HCT116 (cell line): ENCODE data around the gene EIF4A3. TPM values are rescaled to one million over a fixed set of nuclear protein-coding genes. Genes with fewer than 3 reads are reported as not detected.

Source experiments
- ATAC-seq: fragments of 200-7000 bp; cut with Tn5 transposase; 2 replicates; pipeline ENCODE4 v1.9.1; 2020; ENCODE audit warnings: mild to moderate bottlenecking, moderate library complexity
- BruUV-seq: library from RNA; stranded (reverse); fragments of 400-500 nt; replicated peaks from 2 replicates; lab custom pipeline; 2021; lab: Mats Ljungman, UMichigan
- CTCF ChIA-PET: fragments of 300-600 bp; sonication (Branson Sonifier 250); formaldehyde crosslinking; loops from one replicate; lab custom pipeline; 2021; ENCODE audit warnings: antibody characterized with exemption; lab: Charles Lee
- POLR2A ChIA-PET: fragments of 300-600, 350-600 bp; sonication (Branson Sonifier 250); formaldehyde crosslinking; loops from one replicate; lab custom pipeline; 2021; ENCODE audit warnings: antibody characterized with exemption; lab: Charles Lee
- RAD21 ChIA-PET, 2 experiments: fragments of 300-600 bp; sonication (Branson Sonifier 250); formaldehyde crosslinking; loops; one replicate each; lab custom pipeline; 2023; ENCODE audit warnings: low total read pairs in 2 of 2; ENCODE audit not compliant: uncharacterized antibody in 2 of 2, unreplicated experiment in 2 of 2, low non-redundant PET in 1 of 2; lab: Charles Lee
- DNase-seq: peaks from one replicate; pipeline ENCODE4 v3.0.0-alpha.2; 2010; ENCODE audit warnings: low read depth, low spot score
- H2AFZ ChIP-seq: fragments of 200-600 bp; shearing (Covaris generic), sonication (generic); 2 replicates; pipeline ENCODE4 v1.6.1; 2017; ENCODE audit warnings: low read depth, mixed run types, mixed read lengths, antibody characterized with exemption, low read length; ENCODE audit not compliant: poor library complexity, severe bottlenecking
- H3K27ac ChIP-seq: 2 replicates; pipeline ENCODE4 v1.5.1; 2012; ENCODE audit warnings: low read depth, low read length
- H3K27me3 ChIP-seq: fragments of 200-600 bp; sonication (generic); 2 replicates; pipeline ENCODE4 v1.6.1; 2016; ENCODE audit warnings: mixed run types, low read length, mixed read lengths; ENCODE audit not compliant: insufficient read depth
- H3K36me3 ChIP-seq, 2 experiments: fragments of 200-500 bp in 1 of 2; fragments of 200-600 bp in 1 of 2; sonication (Bioruptor generic) in 1 of 2; sonication (generic) in 1 of 2; 2 replicates each; pipeline versions ENCODE4 v1.5.1 to v1.6.1; 2014 to 2016; ENCODE audit warnings: low read length in 2 of 2, inconsistent platforms in 1 of 2, mixed read lengths in 1 of 2, mixed run types in 1 of 2; ENCODE audit not compliant: insufficient read depth in 2 of 2, control insufficient read depth in 1 of 2
- H3K4me1 ChIP-seq, 2 experiments: fragments of 200-600 bp in 1 of 2; sonication (generic) in 1 of 2; 2 replicates each; pipeline versions ENCODE4 v1.5.1 to v1.6.1; 2012 to 2017; ENCODE audit warnings: low read length in 2 of 2, inconsistent platforms in 1 of 2, mild to moderate bottlenecking in 1 of 2, mixed read lengths in 1 of 2, mixed run types in 1 of 2, moderate library complexity in 1 of 2; ENCODE audit not compliant: insufficient read depth in 2 of 2, control insufficient read depth in 1 of 2
- H3K4me2 ChIP-seq: fragments of 200-600 bp; sonication (generic); 2 replicates; pipeline ENCODE4 v1.6.1; 2017; ENCODE audit warnings: mixed run types, low read length, mixed read lengths
- H3K4me3 ChIP-seq, 2 experiments: fragments of 200-600 bp in 1 of 2; sonication (generic) in 1 of 2; replicated peaks in 1 of 2; 2 replicates each; pipeline ENCODE4 v1.5.1; 2011 to 2016; ENCODE audit warnings: low read length in 2 of 2, control low read depth in 1 of 2, low read depth in 1 of 2, mild to moderate bottlenecking in 1 of 2, mixed read lengths in 1 of 2, mixed run types in 1 of 2
- H3K79me2 ChIP-seq: fragments of 200-600 bp; sonication (generic); 2 replicates; pipeline ENCODE4 v1.6.1; 2017; ENCODE audit warnings: mild to moderate bottlenecking, mixed run types, low read length, moderate library complexity, mixed read lengths; ENCODE audit not compliant: insufficient read depth
- H3K9ac ChIP-seq: fragments of 200-600 bp; sonication (generic); 2 replicates; pipeline ENCODE4 v1.6.1; 2016; ENCODE audit warnings: low read length, mixed read lengths
- H3K9me2 ChIP-seq: fragments of 200-600 bp; sonication (generic), shearing (Covaris generic); 2 replicates; pipeline ENCODE4 v1.6.1; 2017; ENCODE audit warnings: mixed run types, mild to moderate bottlenecking, moderate library complexity; ENCODE audit not compliant: insufficient read depth
- H3K9me3 ChIP-seq, 2 experiments: fragments of 200-500 bp in 1 of 2; fragments of 200-600 bp in 1 of 2; sonication (Bioruptor generic) in 1 of 2; sonication (generic) in 1 of 2; 2 replicates each; pipeline ENCODE4 v1.6.1; 2014 to 2017; ENCODE audit warnings: low read length in 2 of 2, mixed read lengths in 2 of 2, inconsistent platforms in 1 of 2, low read depth in 1 of 2, mild to moderate bottlenecking in 1 of 2, mixed run types in 1 of 2, moderate library complexity in 1 of 2; ENCODE audit not compliant: control insufficient read depth in 1 of 2, insufficient read depth in 1 of 2
- H4K20me1 ChIP-seq: fragments of 200-600 bp; sonication (generic), shearing (Covaris generic); 2 replicates; pipeline ENCODE4 v1.6.1; 2017; ENCODE audit warnings: mixed run types, mild to moderate bottlenecking, moderate library complexity; ENCODE audit not compliant: insufficient read depth
- CEBPB ChIP-seq: IDR thresholded peaks from 2 replicates; pipeline ENCODE4 v1.6.1; 2012; ENCODE audit warnings: low read depth
- ELF1 ChIP-seq: IDR thresholded peaks from 2 replicates; pipeline ENCODE4 v1.6.1; 2012; ENCODE audit warnings: low read depth, borderline replicate concordance
- EZH2 ChIP-seq: fragments of 200-600 bp; sonication (generic); IDR thresholded peaks from 2 replicates; pipeline ENCODE4 v1.6.1; 2017; ENCODE audit warnings: antibody characterized with exemption, mixed run types
- JUND ChIP-seq: IDR thresholded peaks from 2 replicates; pipeline ENCODE4 v1.6.1; 2012
- POLR2A ChIP-seq: IDR thresholded peaks from 2 replicates; pipeline ENCODE4 v1.7.0; 2011; ENCODE audit warnings: borderline replicate concordance; ENCODE audit not compliant: insufficient read depth, insufficient read length; ENCODE audit errors: extremely low read depth
- POLR2AphosphoS5 ChIP-seq: IDR thresholded peaks from 2 replicates; pipeline ENCODE4 v1.6.1; 2011; ENCODE audit warnings: mild to moderate bottlenecking, low read depth, low read length, moderate library complexity
- RAD21 ChIP-seq: IDR thresholded peaks from 2 replicates; pipeline ENCODE4 v1.6.1; 2012; ENCODE audit warnings: low read depth, mild to moderate bottlenecking
- SIN3A ChIP-seq: IDR thresholded peaks from 2 replicates; pipeline ENCODE4 v1.6.1; 2012; ENCODE audit warnings: low read depth
- SP1 ChIP-seq: IDR thresholded peaks from 2 replicates; pipeline ENCODE4 v1.6.1; 2012; ENCODE audit warnings: low read depth
- SRF ChIP-seq: IDR thresholded peaks from 2 replicates; pipeline ENCODE4 v1.6.1; 2012; ENCODE audit warnings: low read depth
- TCF7L2 ChIP-seq: IDR thresholded peaks from 2 replicates; pipeline ENCODE4 v1.7.0; 2011; ENCODE audit warnings: borderline replicate concordance, inconsistent platforms; ENCODE audit not compliant: insufficient read depth, insufficient read length; ENCODE audit errors: extremely low read depth
- YY1 ChIP-seq: IDR thresholded peaks from 2 replicates; pipeline ENCODE4 v1.6.1; 2011; ENCODE audit warnings: low read length, low read depth, moderate library complexity, mild to moderate bottlenecking; ENCODE audit not compliant: insufficient replicate concordance; ENCODE audit errors: extremely low read depth
- ZFX ChIP-seq: fragments of 450-650 bp; IDR thresholded peaks from 2 replicates; pipeline ENCODE4 v1.6.1; 2017
- intact Hi-C: fragments of 100-400 bp; cut with micrococcal nuclease; formaldehyde crosslinking; loops from 2 replicates; pipeline ENCODE4 v1.10.0; 2022
- total RNA-seq: library from RNA; stranded (reverse); gene quantifications from one replicate; pipeline ENCODE4 v1.2.1, GENCODE V29; 2021; ENCODE audit not compliant: unreplicated experiment
- TF ChIP-seq, protein P1 (sequence below), 3 experiments: fragments of 200-600 bp in 1 of 3; sonication (generic) in 1 of 3; IDR thresholded peaks in 2 of 3; conservative IDR thresholded peaks in 1 of 3; 2 replicates each; pipeline ENCODE4 v1.5.1; 2012 to 2017; ENCODE audit warnings: low read depth in 2 of 3, low read length in 2 of 3, antibody characterized with exemption in 1 of 3, borderline replicate concordance in 1 of 3, control low read depth in 1 of 3, mild to moderate bottlenecking in 1 of 3, mixed read lengths in 1 of 3, mixed run types in 1 of 3, moderate library complexity in 1 of 3; ENCODE audit not compliant: insufficient read depth in 1 of 3
- TF ChIP-seq, protein P2 (sequence below): IDR thresholded peaks from 2 replicates; pipeline ENCODE4 v1.6.1; 2012; ENCODE audit warnings: low read depth

EIF4A3 gene
- total RNA-seq, 1 experiment from 2014 or later = 248 TPM

DNA sequence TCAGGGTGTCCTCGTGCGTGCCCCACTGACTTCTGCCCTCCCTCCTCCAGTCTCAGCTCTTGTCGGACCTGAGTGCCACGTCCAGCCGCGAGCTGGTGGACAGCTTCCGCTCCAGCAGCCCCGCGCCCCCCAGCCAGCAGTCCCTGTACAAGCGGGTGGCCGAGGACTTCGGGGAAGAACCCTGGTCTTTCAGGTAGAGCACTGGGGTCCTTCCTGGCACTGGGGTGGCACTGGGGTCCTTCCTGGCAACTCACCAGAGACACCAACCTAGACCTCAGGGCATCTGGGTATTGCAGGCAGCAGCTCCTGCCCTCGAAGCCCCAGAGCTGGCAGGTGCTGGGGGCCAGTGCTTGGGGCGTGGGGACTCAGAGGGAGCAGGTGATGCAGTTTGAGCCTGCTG, 48.2 kb upstream of the EIF4A3 start:
- Histone ChIP-seq H3K79me2 (no peaks in the 10 kb centered on the region), H3K4me3 (no peak overlapping the region), H4K20me1 (no peaks in the 10 kb centered on the region), H3K36me3 (no peaks in the 10 kb centered on the region), H3K4me2 (no peak overlapping the region), H2AFZ (no peak overlapping the region), H3K9ac (no peak overlapping the region), H3K4me1 (no peaks in the 10 kb centered on the region), H3K27ac (no peak overlapping the region; the same call in 1 of the 2 replicates), H3K9me3 (no peaks in the 10 kb centered on the region; a peak in 1 of 4 replicates), H3K27me3 (no peaks in the 10 kb centered on the region; the same call in 1 of the 2 replicates), H3K9me2 (no peaks in the 10 kb centered on the region)
- POLR2A ChIA-PET = no interaction called here
- DNase-seq = no peak
- RAD21 ChIA-PET = no interaction called here
- BruUV-seq = no TSS peak
- ATAC-seq = no peak
- CTCF ChIA-PET = no interaction called here
- intact Hi-C loops = no loop called here
- no peak for TF ChIP-seq SIN3A
- no peak for TF ChIP-seq CEBPB
- TF ChIP-seq EZH2 = no peak
- TF ChIP-seq TCF7L2 = no peak

DNA sequence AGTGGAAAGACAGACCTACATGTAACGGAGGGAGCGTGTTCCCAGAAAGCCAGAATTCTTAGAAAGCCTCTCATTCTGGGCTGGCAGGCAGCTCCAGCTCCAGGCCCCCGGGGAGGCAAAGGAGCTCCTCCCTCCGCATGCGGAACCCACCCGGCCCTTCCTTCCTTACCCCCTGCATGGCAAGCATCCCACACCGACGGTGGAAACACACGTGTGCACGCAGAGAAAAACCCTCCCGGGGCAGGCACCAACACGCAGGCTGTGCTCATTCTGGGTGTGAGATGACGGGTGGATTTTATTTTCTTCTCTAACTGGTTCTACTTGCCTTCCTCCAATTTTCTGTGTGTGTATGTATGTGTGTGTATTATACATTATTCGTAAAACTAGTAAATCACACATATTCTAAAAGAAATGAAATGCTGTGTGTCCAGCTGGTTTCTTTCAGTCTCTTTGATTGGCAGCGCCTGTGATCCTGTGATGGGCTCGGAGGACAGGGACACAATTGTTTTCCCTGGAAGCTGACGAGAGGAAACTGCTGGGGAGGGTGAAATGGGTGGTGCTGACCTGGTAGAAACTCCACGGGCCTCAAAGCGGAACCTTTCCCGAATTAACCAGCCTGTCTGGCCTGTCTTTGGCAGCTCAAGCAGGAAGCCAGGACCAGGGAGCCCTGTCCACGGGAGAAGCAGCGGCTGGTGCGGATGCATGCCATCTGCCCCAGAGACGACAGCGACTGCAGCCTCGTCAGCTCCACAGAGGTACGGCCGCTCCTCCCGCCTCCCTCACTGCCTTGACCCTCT, 45.1 kb upstream of the EIF4A3 start:
- no peaks in the 10 kb centered on the region; the same call in 1 of the 2 replicates for H3K27me3 ChIP-seq
- H3K9ac ChIP-seq = no peak overlapping the region
- no peak overlapping the region for H3K4me2 ChIP-seq
- ATAC-seq (no peak), DNase-seq (no peak)
- H3K4me3 ChIP-seq = no peak overlapping the region
- no peaks in the 10 kb centered on the region; a peak in 1 of 4 replicates for H3K9me3 ChIP-seq
- no peak overlapping the region for H2AFZ ChIP-seq
- H3K79me2 ChIP-seq = no peaks in the 10 kb centered on the region
- intact Hi-C loops = no loop called here
- RAD21 ChIA-PET = interaction anchor here in 1 of 2 experiments (0.7 kb wide), 1 partner anchor 25 kb away, joined by 3 read pairs; no protein-coding TSS in a partner anchor
- POLR2A ChIA-PET = interaction anchor here (0.6 to 1.7 kb wide), 2 partner anchors 28 to 43 kb away, joined by 3 to 4 read pairs; partner anchors contain the start of genes SGSH and SLC26A11
- no peaks in the 10 kb centered on the region for H3K36me3 ChIP-seq
- peaks cover 0 to 12% of the 10 kb centered on the region in 2 experiments; a peak in 1 of 4 replicates for H3K4me1 ChIP-seq
- no TSS peak for BruUV-seq
- CTCF ChIA-PET = interaction anchor here (0.7 to 1.0 kb wide), 3 partner anchors 8 to 91 kb away, joined by 3 to 4 read pairs (median 3); partner anchors contain the start of gene GAA
- H3K9me2 ChIP-seq = no peaks in the 10 kb centered on the region
- H3K27ac ChIP-seq = no peak overlapping the region
- no peaks in the 10 kb centered on the region for H4K20me1 ChIP-seq
- TF ChIP-seq POLR2A (no peak), SRF (no peak), CEBPB (no peak), JUND (no peak), ELF1 (no peak), ZFX (no peak), RAD21 (no peak), POLR2AphosphoS5 (no peak), SP1 (no peak), YY1 (no peak)
- TF ChIP-seq, protein P1, sequence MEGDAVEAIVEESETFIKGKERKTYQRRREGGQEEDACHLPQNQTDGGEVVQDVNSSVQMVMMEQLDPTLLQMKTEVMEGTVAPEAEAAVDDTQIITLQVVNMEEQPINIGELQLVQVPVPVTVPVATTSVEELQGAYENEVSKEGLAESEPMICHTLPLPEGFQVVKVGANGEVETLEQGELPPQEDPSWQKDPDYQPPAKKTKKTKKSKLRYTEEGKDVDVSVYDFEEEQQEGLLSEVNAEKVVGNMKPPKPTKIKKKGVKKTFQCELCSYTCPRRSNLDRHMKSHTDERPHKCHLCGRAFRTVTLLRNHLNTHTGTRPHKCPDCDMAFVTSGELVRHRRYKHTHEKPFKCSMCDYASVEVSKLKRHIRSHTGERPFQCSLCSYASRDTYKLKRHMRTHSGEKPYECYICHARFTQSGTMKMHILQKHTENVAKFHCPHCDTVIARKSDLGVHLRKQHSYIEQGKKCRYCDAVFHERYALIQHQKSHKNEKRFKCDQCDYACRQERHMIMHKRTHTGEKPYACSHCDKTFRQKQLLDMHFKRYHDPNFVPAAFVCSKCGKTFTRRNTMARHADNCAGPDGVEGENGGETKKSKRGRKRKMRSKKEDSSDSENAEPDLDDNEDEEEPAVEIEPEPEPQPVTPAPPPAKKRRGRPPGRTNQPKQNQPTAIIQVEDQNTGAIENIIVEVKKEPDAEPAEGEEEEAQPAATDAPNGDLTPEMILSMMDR (IDR thresholded peaks at IDR 0.05 in 2 of 3, conservative IDR thresholded peaks at IDR 0.05 in 1 of 3; ENCODE audit: borderline replicate concordance in 1 of 3, insufficient read depth in 1 of 3, low read depth in 2 of 3, low read length in 2 of 3) = no peak
- TF ChIP-seq, protein P2, sequence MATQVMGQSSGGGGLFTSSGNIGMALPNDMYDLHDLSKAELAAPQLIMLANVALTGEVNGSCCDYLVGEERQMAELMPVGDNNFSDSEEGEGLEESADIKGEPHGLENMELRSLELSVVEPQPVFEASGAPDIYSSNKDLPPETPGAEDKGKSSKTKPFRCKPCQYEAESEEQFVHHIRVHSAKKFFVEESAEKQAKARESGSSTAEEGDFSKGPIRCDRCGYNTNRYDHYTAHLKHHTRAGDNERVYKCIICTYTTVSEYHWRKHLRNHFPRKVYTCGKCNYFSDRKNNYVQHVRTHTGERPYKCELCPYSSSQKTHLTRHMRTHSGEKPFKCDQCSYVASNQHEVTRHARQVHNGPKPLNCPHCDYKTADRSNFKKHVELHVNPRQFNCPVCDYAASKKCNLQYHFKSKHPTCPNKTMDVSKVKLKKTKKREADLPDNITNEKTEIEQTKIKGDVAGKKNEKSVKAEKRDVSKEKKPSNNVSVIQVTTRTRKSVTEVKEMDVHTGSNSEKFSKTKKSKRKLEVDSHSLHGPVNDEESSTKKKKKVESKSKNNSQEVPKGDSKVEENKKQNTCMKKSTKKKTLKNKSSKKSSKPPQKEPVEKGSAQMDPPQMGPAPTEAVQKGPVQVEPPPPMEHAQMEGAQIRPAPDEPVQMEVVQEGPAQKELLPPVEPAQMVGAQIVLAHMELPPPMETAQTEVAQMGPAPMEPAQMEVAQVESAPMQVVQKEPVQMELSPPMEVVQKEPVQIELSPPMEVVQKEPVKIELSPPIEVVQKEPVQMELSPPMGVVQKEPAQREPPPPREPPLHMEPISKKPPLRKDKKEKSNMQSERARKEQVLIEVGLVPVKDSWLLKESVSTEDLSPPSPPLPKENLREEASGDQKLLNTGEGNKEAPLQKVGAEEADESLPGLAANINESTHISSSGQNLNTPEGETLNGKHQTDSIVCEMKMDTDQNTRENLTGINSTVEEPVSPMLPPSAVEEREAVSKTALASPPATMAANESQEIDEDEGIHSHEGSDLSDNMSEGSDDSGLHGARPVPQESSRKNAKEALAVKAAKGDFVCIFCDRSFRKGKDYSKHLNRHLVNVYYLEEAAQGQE = no peak
